CD4-positive, alpha-beta T cell treated with Interleukin-1 beta for 1 hour (primary cell): ENCODE data around the gene FAM222A.

Experiments
- DNase-seq, 2 donors: peaks; one replicate each; pipeline ENCODE4 v3.0.0-alpha.2; 2020 to 2022

FAM222A gene

GRCh38 chr12:109762071-109762672 is 48.5 kb downstream of the FAM222A start:
- no peak for DNase-seq

- DNase-seq: no peak
Measured at GRCh38 chr12:109762673-109763191, 49.1 kb downstream of the FAM222A start.

DNA sequence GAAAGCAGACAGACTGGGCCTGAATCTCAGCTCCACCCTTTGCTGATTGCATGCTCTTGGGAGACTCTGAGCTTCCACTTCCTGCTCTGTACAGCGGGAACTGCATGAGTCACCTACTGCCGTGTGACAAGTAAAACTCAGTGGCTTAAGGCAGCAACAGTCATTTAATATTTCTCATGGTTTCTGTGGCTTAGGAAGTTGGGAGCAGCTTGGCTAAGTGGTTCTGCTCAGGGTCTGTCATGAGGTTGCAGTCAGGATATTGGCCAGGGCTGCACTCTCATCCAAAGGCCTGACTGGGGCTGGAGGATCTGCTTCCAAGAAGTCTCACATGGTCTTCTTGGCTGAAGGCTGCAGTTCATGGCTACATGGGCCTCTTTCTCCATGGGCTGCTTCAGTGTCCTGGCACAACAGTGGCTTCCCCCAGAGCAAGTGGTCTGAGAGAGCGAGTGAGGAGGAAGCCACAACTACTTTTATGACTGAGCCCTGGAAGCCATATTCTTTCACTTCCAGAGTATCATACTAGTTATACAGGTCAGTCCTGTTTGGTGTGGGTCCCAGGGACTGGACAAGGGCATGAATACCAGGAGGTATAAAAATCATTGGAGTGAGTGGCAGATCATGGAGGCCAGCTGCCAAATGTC is 49.7 kb downstream of the FAM222A start:
- DNase-seq: peak in 1 of 2 donors; percentile 31

DNA sequence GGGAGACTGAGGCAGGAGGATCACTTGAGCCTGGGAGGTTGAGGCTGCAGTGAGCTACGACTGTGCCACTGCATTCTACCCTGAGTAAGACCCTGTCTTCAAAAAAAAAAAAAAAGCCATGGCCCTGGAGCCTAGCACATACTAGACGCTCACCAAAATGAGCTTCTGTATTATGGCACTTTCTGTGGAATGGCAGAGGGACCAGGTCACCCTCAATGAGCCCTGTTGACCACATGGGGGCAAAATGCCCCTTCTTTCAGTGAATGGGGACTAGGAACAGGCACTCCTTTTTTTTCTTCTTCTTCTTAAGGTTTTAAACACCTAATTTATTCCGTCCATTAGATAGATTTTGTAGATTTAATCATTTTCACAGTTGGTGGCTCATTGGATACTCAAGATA is 50.5 kb downstream of the FAM222A start:
- DNase-seq: no peak

DNA sequence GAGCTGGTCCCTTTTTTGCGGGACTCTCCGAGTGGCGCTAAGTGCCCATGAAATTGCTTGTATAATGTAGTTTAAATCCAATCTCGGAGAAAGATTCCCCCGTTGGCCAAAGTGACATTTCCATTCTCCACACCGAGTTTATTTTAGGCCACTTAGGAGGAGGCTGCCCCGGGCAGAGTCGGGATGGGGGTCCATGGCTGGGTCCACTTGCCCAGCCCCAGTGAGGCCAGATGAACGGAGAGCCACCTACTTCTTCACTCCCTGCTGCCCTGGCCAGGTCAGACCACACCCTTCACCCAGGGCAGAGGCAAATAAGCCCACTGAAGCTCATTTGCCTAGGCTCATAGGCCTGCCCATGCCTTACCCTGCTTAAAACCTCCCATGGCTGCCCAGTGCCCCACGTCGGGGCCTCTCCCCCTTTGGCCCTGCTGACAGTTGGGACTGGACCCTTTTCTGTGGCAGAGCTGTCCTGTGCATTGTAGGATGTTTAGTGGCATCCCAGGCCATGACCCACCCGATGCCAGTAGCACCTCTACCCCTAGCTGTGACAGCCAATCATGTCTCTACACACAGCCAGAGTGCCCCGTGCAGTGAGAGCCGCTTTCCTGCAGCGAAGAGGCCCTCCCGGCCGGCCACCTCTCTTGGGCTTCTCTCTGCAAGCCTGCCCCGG is 51.3 kb downstream of the FAM222A start:
- DNase-seq: no peak

GRCh38 chr12:109765446-109765810 is 51.8 kb downstream of the FAM222A start:
- no peak for DNase-seq

DNA sequence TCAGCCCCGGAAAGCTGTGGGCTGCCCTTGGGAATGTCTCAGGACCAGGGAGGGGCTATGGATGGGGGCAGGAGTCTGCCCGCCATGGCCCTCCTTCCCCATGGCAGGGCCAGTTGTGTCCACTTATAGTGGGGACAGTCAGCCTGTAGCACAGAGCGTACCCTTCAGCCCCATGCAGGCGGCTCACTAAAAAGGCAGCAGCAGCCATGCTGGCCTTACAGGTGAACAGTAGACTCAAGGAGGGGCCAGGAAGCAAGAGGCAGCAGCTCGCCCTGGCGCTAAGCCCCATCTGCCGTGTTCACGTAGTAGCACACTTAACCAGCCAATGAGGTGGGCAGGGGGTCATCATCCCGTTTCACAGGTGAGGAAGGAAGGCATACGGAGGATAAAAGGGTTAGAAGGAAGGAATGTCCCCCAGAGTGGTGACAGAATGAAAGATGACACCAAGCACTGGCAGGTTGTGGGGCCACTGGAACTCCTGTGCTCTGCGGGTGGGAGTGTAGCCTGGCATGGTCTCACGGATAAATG is 52.7 kb downstream of the FAM222A start:
- no peak for DNase-seq

DNA sequence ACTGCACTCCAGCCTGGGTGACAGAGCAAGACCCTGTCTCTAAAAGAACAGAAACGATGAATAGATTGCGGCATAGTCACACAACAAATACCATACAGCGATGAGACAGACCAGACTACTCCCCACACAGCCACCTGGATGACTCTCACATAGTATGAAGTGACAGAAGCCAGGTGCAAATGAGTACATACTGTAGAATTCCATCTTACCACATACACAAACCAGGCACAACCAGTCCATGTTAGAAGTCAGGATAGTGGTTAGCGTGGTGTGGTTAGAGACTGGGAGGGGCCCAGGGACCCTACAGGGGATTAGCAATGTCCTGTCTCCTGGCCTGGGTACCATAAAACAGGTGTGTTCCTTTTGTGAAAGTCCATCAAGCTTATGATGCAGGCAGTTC is 53.8 kb downstream of the FAM222A start:
- DNase-seq: no peak

- DNase-seq: no peak
Measured at GRCh38 chr12:109767991-109768900, 54.6 kb downstream of the FAM222A start.

GRCh38 chr12:109768901-109769670 is 55.5 kb downstream of the FAM222A start:
- DNase-seq: no peak

DNA sequence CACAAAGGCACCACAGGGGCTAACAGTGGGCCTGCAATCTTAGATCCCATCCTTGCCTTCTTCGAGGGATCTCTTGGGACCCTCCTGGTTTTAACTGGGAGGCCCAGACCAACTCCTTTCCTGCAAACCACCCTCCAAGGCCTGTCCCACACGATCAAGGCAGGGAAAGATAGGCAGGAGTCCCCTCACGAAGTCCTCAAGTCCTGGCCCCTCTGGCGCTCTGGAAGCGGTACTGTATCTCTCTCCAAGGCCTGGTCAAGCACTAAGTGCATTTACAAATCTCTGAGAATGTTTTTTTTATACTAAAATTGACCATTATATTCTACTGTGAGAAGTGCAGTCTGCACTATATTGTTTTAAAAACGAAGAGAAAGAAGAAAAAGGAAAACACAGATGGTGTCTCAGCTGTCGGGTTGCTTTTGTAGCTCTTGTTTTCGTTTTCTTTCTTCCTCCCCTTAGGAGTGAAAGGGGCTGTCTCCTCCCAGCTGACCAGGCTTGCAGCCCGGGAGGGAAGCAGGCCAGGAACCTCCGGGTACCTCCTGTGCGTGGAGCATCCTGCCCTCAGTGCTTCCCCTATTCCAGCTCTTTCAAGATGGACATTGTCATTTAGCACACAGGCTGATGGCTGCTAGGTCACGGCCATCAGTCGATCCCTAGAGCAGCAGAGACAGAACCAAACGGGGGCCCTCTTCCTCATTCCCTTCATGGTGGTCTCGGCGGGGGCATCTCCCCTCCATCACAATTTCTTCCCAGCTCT is 56.7 kb downstream of the FAM222A start:
- DNase-seq: no peak

GRCh38 chr12:109770861-109771670 is 57.4 kb downstream of the FAM222A start:
- no peak for DNase-seq

- no peak for DNase-seq
Measured at GRCh38 chr12:109771746-109772621, 58.4 kb downstream of the FAM222A start.

GRCh38 chr12:109772622-109773321 is 59.1 kb downstream of the FAM222A start:
- no peak for DNase-seq

DNA sequence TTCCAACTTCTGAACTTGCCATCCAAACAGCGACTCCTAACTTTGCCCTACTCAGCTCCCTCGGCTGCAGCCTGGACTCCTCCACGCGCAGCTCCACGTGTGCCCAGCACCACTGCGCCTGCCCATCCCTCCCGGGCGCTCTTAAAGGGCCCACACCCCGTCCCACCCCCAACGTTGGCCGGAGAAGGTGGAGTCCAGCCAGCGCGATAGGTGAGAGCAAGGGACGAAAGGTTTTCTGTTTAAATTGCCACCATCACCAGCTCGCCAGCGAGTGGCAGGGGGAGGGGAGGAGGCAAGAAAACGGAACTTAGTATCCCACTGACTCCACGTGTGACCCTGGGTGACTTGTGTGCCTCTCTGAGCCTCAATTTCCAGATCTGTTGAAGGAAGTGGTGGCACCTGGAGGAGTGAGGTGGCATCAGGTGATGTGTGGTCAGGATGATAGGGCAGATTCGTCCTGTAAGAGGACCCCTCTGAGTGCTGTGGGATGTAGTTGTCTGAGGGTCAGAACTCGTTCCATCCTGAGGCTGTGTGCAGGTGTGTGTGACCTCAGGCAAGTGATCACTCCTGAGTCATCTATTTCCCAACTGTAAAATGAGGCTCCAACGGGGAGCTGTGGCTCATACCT is 59.9 kb downstream of the FAM222A start:
- no peak for DNase-seq

- DNase-seq: peak; percentile 68 to 69
Measured at GRCh38 chr12:109775172-109775881, 61.7 kb downstream of the FAM222A start.

GRCh38 chr12:109776624-109777023 is 63.0 kb downstream of the FAM222A start:
- DNase-seq: no peak
